ENCODE results near the gene PTPRD. TPM values are rescaled to one million over a fixed set of nuclear protein-coding genes. Genes with fewer than 3 reads are reported as not detected.

Gene PTPRD
- total RNA-seq, 1 donor: 11.5 TPM

DNA sequence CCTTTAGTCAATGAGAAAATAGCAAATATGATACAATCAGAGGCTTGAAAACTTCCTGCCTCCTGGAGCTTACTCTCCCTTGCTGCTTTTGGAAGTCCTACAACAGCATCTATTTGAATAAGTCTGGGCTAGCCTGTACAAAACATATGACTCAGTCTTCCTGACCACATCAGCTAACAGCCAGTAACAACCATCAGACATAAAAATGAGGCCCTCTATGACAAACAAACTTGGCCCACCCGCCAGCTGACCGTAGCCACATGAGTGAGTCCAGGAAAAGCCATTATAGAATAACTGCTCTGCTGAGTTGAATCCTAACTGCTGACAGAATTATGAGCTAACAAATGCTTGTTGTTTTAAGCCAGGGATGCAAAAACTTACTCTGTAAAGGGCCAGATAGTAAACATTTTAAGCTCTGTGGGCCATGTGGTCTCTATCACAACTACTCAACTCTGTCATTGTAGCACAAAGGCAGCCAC is 347.6 kb downstream of the PTPRD start:
- DNase-seq (ENCODE audit: low read depth): peak; percentile 77
- TF ChIP-seq, protein P1, sequence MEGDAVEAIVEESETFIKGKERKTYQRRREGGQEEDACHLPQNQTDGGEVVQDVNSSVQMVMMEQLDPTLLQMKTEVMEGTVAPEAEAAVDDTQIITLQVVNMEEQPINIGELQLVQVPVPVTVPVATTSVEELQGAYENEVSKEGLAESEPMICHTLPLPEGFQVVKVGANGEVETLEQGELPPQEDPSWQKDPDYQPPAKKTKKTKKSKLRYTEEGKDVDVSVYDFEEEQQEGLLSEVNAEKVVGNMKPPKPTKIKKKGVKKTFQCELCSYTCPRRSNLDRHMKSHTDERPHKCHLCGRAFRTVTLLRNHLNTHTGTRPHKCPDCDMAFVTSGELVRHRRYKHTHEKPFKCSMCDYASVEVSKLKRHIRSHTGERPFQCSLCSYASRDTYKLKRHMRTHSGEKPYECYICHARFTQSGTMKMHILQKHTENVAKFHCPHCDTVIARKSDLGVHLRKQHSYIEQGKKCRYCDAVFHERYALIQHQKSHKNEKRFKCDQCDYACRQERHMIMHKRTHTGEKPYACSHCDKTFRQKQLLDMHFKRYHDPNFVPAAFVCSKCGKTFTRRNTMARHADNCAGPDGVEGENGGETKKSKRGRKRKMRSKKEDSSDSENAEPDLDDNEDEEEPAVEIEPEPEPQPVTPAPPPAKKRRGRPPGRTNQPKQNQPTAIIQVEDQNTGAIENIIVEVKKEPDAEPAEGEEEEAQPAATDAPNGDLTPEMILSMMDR (IDR thresholded peaks at IDR 0.05; ENCODE audit: insufficient read depth, low read length): no peak
- H3K4me3 ChIP-seq (ENCODE audit: low read depth, low read length): no peak overlapping the region

- H3K4me3 ChIP-seq (ENCODE audit: low read depth, low read length): no peak overlapping the region
- no peak for DNase-seq (ENCODE audit: low read depth)
- TF ChIP-seq, protein P1 (IDR thresholded peaks at IDR 0.05; ENCODE audit: insufficient read depth, low read length): no peak
Measured at GRCh38 chr9:10260501-10260900, 352.3 kb downstream of the PTPRD start.

GRCh38 chr9:10259668-10260067 is 353.1 kb downstream of the PTPRD start:
- TF ChIP-seq, protein P1 (IDR thresholded peaks at IDR 0.05; ENCODE audit: insufficient read depth, low read length): no peak
- no peak overlapping the region for H3K4me3 ChIP-seq (ENCODE audit: low read depth, low read length)
- no peak for DNase-seq (ENCODE audit: low read depth)

DNA sequence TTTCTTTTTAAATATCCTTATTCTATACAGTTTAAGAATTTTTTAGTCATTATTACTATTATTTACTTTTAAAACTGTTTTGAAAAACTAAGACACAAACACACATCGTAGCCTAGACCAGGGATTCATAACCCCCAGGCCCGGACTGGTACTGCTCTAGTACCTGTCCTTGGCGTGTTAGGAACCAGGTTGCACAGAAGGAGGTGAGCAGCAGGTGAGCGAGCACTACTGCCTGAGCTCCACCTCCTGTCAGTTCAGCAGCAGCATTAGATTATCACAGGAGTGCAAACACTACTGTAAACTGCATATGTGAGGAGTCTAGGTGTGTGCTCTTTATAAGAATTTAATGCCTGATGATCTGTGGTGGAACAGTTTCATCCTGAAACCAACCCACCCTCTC is 357.0 kb downstream of the PTPRD start:
- TF ChIP-seq, protein P1 (IDR thresholded peaks at IDR 0.05; ENCODE audit: insufficient read depth, low read length): no peak
- no peak for DNase-seq (ENCODE audit: low read depth)

DNA sequence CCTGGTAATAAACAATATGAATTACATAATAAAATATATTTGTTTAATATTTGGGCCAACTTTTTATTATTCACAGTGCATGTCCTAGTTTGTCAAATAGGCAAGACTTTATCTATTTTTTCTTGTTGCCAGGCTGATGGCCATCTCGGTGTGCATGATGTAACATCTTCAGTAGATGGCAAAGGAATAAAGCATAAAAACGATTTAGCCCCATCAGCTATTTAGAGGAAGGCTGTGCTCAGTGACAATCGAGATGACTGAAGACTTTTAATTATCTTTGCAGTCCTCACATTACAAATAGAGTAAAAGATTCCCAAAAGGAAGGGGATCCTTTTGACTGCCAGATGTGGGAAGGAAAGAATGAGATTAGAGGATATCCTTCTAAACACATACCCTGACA is 358.5 kb downstream of the PTPRD start:
- TF ChIP-seq, protein P1 (IDR thresholded peaks at IDR 0.05; ENCODE audit: insufficient read depth, low read length): no peak
- H3K4me3 ChIP-seq (ENCODE audit: low read depth, low read length): no peak overlapping the region
- DNase-seq (ENCODE audit: low read depth): no peak

More for the DNA sequence above, 357.0 kb downstream of the PTPRD start:
- H3K4me3 ChIP-seq (ENCODE audit: low read depth, low read length): no peak overlapping the region

DNA sequence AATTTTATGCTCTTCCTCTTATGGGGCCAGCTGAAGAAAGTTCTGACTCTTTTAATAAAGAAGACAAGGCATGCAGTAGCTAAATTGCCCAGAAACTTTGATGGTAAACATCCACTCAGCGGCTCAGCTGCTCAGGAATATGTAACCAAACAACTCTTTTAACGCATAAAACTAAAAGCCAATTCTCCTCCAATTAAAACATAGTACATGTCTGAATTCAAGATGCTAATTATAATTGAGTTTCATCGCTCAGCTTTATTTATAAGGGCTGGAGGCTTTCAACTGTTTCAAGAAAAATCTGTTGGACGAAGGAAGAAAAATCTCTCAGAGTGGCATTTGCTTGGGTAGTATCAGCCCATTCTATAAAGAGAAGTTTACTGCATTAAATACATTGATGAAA is 359.5 kb downstream of the PTPRD start:
- DNase-seq (ENCODE audit: low read depth): no peak
- no peak overlapping the region for H3K4me3 ChIP-seq (ENCODE audit: low read depth, low read length)
- TF ChIP-seq, protein P1 (IDR thresholded peaks at IDR 0.05; ENCODE audit: insufficient read depth, low read length): no peak

DNA sequence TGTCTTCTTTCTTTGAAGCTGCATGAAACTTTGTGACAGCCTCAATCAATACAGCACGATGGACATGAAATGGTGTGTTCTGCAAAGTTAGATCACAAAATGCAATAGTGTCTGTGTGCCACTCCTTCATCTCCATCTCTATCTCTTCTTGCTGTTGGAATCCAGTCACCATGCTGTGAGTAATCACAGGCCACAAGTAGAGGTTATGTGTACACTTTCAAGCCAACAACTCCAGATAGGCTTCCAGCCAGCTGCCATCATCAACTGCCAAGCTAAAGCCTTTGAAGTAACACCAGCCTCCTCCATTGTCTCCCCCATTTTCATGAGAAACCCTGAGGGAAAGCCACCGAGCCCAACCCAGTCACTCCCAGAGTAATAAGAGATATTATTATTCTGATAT is 360.6 kb downstream of the PTPRD start:
- TF ChIP-seq, protein P1 (IDR thresholded peaks at IDR 0.05; ENCODE audit: insufficient read depth, low read length): no peak
- DNase-seq (ENCODE audit: low read depth): no peak
- H3K4me3 ChIP-seq (ENCODE audit: low read depth, low read length): no peak overlapping the region
